DMS153 treated with DMSO at 0.1 percent for 48 hours (cell line): ENCODE measurements around the gene RPL10A.
"Not testable (repeated sequence)": the region's sequence is repeated elsewhere in the genome, so short reads cannot be mapped to it uniquely, and the experiment has no call there.

Experiments used
- DNase-seq: peaks from one replicate; lab custom pipeline; 2025; ENCODE audit not compliant: unreplicated experiment; lab: John Stamatoyannopoulos, UW

The RPL10A gene

DNA sequence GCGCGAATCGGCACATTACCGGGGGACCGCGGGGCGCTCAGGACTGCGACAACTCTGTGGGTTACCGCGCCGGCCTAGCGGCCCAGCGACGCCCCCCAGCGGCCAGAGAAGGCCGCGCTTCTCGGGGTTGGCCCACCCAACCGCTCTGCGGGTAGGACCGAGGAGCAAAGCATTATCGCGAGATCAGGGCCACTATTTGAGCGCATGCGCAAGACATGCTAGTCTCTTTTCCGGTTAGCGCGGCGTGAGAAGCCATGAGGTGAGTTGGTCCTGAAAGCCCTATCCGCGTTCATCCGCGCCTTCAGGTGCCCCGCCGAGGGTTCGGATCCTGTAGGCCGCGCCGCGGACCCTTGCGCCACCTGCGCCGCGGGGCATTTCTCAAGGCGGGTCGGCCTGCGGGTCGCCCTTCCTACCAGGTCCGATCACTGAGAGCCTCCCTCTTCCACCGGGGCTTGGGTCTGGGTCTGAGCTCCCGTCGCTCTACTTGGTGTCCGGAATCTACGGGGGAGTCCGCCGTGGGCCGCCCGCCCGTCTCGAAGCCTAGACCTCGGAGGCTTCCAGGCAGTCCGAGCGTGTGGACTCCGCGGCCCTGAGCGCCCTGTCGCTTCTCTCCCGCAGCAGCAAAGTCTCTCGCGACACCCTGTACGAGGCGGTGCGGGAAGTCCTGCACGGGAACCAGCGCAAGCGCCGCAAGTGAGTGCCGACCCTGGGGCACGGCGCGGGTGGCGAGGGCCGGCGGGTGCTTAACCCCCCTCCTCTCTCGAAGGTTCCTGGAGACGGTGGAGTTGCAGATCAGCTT, at the start of gene RPL10A:
Gene RPL10A (plus strand): TSS at position 221 of the 799 bp plus-strand sequence. CDS start 34 bp downstream, at position 255.
- peak; percentile 97 for DNase-seq

DNA sequence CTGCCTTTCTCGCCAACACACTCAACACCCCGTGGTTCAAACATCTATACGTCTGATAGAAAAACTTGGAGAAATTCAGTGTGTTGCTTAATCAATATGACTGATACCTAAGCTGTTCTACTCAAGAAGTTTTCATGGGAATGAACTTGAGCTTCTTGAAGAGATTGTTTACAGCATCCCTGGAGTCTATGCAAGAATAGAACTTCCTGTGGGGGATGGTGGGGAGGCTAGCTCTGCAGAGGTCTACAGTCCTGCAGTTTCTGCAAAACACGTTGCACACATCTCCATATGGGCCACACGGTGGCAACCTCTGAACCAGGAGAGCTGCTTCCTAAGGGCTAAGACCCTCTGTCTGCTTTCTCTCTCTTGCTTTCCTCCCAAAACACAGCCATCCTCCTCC, 48.8 kb upstream of the RPL10A start:
- DNase-seq, result no peak

DNA sequence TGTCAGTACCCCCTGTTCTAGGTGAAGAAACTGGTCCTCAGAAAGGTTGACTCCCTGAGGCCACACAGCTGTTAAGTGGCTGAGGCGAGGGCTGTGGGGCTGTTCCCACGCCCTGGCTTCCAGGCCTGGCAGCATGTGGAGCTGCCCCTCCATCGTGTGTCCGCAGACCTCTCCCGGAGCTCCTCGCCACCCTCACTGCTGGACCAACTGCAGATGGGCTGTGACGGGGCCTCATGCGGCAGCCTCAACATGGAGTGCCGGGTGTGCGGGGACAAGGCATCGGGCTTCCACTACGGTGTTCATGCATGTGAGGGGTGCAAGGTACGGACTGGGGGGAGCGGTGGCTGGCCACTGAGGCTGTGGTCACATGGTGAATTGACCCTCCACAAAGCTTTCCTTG, 48.2 kb upstream of the RPL10A start:
- DNase-seq, result no peak

DNA sequence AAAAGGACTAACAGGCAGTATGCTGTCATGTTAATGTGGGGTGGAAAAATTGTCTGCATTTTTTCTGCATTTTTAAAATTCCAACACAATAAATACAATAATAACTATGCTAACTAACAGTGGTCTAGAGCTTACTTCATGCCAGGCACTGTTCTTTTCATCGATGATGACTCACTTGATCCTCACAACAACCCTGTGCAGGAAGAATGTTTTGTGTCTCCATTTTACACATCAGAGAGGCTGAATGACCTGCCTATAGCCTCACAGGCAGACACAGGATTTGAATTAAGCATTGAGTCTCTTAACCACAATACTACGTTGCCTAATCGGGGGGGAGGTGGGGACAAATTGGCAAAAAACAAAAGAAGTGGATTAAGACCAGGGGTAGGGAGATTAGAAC, 42.9 kb upstream of the RPL10A start:
- DNase-seq, result no peak

DNA sequence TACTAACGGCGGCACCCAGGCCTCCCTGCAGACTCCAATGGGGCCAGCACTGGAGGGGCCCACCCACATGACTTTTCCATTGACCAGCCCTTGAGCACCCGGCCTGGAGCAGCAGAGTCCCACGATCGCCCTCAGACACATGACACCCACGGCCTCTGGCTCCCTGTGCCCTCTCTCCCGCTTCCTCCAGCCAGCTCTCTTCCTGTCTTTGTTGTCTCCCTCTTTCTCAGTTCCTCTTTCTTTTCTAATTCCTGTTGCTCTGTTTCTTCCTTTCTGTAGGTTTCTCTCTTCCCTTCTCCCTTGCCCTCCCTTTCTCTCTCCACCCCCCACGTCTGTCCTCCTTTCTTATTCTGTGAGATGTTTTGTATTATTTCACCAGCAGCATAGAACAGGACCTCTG, 42.1 kb upstream of the RPL10A start:
- no peak for DNase-seq

DNA sequence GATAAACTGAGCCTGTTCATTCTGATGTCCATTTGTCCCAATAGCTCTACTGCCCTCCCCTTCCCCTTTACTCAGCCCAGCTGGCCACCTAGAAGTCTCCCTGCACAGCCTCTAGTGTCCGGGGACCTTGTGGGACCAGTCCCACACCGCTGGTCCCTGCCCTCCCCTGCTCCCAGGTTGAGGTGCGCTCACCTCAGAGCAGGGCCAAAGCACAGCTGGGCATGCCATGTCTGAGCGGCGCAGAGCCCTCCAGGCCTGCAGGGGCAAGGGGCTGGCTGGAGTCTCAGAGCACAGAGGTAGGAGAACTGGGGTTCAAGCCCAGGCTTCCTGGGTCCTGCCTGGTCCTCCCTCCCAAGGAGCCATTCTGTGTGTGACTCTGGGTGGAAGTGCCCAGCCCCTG, 40.8 kb upstream of the RPL10A start:
- no peak for DNase-seq

DNA sequence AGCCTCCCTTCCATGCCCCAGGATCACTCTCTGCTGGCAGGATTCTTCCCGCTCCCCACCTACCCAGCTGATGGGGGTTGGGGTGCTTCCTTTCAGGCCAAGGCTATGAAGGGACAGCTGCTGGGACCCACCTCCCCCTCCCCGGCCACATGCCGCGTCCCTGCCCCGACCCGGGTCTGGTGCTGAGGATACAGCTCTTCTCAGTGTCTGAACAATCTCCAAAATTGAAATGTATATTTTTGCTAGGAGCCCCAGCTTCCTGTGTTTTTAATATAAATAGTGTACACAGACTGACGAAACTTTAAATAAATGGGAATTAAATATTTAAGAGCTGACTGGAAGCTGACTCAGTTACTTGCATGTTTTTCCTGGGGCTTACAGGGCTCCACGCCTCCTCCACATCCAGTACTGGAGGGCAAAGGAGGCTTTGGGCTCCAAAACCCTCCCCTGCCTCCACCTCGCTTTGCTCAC, 40.3 kb upstream of the RPL10A start:
- no peak for DNase-seq

DNA sequence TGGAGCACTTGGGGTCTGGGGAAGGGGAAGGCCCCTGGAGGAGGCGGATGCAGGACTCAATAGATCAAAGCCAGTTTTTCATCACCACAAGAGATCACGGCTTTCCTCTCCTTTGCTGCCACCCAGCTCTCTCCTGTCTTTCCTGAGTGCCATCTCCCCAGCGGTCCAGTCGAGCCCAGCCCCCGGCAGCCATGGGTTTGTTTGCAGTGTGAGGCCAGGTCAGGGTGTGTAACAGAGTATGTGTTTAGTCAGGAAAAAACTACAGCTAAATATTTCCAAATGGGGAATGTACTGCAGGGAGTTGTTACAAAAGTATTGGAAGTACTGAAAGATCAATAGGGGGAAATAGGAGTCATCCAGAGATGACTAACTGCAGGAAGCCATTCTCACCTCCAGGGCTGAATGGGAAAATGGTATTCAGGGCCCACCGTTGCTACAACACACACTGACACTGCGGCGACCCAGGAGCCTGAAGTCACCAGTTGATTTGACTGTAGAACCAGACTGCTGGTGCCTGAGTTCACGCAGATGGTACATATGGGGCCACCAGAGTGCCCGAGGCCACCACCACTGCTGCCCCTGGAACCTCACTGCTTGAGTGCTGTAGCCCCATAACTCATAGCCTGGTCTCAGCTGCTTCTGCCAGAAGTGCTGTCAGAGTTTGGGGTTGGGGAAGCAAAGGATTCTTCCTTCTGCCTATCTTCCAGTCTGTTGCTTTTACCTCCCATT, 39.6 kb upstream of the RPL10A start:
- DNase-seq, result no peak

DNA sequence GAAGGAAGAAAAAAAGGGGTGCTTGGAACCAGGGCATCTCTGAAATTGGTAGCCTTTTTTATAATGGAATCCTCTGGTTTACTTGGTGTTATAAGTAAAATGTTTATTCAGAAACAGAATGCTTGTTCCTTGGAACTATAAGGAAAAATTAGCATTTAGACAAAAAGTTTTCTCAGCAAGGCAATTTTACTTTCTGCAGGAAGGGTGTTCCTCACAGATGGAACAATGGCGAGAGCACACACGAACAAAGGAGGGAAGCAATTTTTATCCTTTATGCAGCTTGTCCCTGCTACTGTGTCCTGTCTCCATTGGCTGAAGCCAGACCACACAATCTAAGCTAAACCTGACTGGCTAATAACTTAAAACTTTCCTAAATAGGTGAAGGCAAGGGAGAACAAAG, 38.7 kb upstream of the RPL10A start:
- DNase-seq, result no peak

DNA sequence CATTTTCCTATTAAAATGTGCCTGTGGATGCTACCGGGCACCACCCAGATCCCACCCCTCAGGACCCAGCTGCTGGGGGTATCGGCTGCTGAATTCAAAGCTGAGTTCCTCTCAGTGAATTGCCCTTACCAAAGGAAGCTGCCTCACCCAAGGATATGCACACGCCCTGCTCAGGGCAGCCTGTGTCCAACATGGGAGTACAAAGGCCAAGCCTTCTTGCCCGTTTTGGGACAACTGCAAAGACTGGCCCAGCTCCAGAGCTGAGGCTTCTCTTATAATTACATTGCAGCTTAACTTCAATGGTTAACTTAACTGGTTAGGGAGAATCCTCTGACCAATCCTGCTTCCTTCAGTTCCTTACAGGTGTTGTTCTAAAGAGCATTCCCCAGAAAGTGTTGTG, 35.9 kb upstream of the RPL10A start:
- DNase-seq, result no peak

DNA sequence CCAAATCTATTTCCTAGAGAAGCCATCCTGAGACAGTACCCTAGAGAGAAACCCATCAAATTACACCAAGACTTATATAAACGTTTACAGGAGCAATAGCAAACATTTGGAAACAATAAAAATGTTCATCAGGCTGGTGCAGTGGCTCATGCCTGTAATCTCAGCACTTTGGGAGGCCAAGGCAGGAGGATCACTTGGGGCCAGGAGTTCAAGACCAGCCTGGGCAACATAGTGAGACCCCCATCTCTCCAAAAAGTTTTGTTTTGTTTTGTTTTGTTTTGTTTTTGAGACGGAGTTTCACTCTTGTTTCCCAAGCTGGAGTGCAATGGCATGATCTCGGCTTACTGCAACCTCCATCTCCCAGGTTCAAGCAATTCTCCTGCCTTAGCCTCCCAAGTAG, 35.5 kb upstream of the RPL10A start:
- not testable (repeated sequence) for DNase-seq

DNA sequence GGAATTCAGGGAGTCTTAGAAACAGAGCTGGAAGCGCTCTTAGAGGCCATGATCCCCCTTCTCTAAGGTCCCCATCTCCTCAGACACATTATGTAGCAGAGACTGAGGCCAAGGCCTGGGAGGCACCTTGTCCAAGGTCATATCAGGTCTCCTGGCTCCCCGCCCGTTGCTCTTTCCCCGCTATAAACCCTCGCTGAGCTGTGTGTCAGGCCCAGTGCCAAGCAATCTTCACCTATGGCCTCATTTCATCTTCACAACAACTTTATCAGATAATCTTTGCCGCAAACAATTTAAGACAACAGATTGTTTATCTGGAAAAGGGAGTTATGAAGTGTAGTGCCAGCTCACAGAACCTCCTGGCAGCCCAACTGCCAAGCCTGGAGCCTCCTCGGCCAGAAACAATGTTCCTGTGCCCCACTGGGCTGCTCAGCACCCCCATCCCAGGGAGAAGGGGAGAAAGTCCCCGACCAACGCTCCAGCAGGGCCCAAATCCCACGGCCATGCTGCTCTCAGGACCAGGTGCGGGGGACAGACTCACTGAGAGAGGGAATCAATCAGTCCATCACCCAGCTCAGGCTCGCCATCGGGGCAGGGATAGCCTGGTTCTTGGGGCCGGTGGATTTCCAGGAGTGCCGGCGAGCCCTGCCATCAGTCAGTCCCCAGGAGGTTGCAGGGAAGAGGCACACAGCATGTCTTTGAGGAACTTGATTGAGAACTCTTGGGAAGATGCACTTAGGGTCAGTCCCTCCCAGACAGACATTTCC, 32.9 kb upstream of the RPL10A start:
- DNase-seq, result no peak

DNA sequence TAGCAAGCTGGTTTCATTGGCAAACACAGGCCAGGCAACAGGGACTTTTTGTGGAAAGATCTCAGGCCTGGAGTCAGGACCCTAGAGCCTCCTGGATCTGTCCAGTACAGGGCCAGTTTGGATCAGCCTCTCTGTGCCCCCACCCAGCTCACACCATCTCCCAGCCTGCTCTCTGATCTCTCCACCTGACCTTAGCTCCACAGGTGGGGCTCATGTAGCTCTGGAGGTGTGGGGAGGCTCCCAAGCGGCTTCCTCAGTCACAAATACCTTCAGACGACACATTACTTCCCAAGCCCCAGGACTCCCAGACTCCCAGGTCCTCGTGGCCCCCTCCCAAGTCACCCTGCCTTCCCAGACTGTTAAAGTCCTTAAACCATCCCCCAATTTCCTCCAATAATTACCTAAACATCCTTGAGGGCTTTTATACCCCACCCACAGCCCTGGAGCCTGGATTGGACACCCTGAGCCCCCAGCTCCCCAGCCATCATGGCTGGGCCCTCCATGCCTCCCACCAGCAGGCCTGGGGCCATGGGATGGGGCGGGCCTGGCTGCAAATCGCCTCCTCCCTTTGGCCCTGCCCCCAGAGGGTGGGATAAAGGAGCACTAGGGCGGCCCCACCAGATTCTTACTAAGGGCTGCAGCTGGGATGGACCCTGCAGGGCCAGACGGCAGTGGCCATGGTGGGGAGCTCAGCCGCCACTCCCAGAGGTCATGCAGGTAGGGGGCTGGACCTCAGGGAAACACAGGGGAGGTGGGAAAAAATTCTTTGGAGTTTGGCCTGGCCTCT, 31.9 kb upstream of the RPL10A start:
- no peak for DNase-seq

DNA sequence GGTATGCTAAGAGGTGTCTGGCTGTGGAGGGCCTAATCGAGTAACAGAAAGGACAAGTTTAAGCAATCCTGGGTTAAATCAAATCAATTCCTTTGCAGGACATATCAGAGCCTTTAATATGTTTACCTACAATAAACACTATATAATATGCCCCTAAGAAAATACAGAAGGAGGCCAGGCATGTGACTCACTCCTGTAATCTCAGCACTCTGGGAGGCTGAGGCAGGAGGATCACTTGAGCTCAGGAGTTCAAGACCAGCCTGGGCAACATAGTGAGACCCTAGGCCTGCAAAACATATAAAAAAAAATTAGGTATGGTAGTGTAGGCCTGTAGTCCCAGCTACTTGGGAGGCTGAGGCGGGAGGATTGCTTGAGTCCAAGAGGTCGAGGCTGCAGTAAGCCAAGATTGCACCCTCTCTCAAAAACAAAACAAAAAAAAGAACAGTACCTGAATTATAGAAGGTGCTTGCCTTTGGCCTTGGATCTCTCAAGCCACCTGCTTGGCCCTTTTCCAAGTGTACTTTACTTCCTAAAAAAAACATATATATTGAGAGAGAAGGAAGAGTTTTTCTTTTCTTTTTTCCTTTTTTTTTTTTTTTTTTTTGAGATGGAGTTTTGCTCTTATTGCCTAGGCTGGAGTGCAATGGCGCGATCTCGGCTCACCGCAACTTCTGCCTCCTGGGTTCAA, 29.7 kb upstream of the RPL10A start:
- not testable (repeated sequence) for DNase-seq

DNA sequence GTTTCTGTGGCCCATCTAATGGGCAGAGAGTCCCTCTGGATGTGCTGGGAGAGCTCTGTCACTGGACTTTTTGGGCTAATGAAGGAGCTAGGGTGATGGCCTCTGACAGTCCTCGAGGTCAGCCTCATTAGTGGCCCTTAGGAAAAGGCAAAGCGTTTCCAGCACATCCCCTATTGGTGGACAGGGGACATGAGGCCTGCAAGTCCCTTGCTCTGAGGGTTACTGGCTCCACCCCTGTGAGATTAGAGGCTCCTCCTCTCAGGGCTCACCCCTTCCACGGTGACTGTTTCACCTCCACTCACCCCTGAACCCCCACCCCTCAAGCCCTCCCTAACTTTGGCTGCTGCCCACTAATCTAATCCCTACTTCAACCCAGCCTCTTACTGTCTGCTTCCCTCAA, 28.9 kb upstream of the RPL10A start:
- no peak for DNase-seq

DNA sequence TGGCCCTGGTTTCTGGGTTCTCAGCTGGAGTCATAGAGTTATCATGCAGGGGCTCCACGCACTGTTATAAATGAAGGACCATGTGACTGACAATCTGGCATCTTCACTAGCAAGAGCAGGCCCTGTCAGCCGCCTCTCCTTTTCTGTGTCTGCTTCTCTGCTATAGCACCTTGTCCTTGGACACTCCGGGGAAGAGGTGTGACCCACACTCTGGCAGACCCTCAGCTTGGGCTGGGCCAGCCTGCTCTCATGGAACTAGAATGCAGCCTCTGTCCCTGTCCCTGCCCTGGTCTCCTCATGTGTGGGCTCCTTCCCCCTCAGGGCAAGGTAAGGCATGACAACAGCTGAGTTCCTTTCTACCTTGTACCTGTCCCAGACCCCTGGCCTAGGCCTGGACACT, 27.0 kb upstream of the RPL10A start:
- no peak for DNase-seq

DNA sequence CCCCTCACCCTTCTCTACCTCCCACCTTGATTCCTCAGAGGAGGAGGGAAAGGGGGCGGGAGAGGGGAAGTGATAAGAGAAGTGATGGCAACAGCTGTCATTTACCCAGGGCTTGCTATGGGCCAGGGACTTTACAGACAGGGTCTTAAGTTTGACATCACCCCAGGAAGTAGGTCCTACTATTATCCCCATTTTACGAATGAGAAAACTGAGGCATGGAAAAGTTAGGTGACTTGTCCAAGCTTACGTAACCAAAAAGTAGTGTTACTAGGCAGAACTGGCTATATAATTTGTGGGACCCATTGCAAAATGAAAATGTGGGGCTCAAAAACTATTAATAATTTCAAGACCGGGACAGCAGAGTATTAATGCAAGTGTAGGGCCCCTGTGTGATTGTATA, 26.6 kb upstream of the RPL10A start:
- DNase-seq, result no peak

DNA sequence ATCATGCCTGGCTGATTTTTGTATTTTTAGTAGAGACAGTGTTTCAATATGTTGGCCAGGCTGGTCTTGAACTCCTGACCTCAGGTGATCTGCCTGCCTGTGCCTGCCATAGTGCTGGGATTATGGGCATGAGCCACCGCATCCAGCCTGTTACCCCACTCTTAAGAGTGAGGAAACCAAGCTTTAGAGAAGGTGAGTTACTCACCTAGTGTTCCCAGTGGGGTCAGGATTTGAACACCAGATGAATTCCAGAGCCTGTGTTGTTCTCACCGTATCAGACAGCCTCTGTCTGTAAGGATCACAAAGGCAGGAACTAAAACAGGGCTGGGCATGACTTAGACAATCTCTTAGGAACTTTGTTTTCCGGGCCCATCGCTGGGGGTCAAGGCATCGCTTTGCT, 25.5 kb upstream of the RPL10A start:
- no peak for DNase-seq

DNA sequence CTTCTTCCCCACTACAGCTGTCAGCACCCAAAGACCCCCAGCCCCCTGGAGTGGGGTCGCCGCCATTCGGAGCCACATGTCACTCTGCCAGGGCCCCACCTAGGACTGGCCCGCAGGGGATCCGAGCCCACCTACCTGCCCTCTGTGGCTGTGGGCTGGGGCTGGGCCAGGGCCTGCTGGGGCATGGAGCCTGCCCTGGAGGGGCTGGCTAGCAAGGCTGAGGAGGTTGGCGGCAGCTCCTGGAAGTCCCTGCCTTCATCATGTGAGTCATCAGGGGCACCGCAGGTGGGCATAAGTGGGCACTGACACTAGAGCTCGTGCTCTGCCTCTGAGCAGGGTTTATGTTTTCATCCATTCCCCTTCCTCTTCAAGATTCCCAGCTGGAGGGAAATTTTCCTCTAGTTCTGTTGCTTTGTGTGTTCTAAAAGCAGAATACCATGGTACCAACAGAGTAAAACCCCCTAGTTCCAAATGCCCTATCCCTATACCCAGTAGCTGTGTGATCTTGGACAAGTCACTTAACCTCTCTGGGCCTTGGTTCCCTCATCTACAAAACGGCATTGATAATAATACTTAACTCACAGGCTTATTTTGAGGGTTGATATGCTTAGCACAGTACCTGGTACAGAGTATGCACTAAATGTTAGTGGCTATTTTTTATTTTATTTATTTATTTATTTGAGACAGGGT, 24.7 kb upstream of the RPL10A start:
- no peak for DNase-seq

DNA sequence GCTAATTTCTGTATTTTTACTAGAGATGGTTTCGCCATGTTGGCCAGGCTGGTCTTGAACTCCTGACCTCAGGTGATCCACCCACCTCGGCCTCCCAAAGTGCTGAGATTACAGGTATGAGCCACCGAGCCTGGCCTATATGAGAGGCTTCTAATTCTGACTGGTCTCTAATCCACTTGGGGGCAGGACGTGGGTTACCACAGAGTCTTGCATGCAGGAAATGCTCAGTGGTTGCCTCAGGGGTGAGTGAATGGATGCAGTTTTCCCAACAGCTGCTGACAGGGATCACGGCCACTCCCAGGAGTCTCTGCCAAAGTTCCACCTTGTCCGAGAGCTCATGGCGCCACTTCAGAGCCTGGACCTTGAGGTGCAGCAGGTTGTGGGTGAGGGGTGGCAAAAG, 22.5 kb upstream of the RPL10A start:
- no peak for DNase-seq
